Effector CD8-positive, alpha-beta T cell (primary cell): ENCODE data around the gene TMPRSS11A.

Experiments used
- DNase-seq: peaks from one replicate; lab custom pipeline; 2025; lab: John Stamatoyannopoulos, UW

The TMPRSS11A gene

DNA sequence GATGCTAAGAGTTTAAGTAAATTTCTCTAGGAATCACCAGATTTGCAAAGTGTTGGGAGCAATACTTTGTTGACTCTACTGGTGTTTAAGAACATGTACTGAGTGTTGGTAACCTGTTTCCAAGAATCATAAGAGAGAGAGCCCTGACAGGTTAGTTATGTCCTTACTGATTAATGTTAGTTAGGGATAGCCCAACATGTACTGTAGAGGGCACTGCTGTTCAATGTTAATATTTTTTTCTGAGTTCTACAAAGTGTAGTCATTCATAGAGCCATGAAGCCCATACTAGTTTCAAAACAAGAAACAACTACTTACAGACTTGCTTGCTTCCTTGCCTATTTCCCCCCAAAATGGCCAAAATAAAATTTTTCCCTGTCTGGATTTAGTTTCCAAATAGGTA is 91.4 kb downstream of the TMPRSS11A start:
- no peak for DNase-seq

DNA sequence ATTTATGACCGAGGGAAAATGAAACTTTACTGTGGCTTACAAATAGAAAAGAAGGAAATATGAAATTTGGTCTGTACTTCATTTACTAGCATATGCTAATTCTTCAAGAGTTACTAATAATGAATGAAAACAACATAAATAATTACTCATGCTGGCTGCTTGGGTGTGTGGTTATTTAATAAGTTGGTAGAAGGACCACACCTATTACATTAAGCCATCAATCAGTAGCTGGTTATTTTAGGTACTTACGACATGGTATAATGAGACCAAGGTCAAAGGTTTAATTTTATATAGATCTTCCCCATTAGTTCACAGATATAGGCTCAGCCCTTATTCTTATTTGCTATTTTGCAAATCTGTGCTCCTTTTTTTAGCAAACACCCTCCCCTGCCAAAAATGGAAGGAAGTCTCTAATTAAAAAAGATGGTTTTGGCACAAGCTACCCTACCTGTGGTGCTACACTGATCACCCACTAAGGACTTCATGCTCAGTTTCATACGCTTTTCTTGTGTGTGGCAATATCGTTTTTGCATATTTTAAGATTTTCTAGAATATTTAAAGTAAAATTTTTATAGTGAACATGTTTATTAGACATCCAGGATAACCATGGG is 93.6 kb downstream of the TMPRSS11A start:
- no peak for DNase-seq

DNA sequence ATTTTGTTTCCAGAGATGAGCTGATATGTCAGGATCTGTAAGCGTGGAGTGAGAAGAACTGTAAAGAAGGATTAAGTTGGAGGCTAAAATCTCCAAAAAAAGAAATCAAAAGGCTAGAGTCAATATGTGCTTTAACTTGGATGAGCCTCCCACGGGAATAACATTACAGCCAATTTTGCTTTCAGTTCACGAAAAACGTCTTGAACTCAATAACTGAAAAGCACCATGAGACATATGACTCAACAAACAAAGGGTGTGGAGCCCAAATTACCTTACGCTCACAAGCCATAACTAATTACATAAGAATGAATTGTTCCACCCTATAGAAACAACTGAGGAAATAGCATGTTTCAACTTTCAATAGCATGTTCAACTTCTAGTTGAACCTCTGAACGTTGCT is 101.8 kb downstream of the TMPRSS11A start:
- no peak for DNase-seq
